A549 (cell line): ENCODE data around the gene ARIH2.

Experiments used
- BHLHE40 ChIP-seq: IDR thresholded peaks from 2 replicates; pipeline ENCODE4 v1.6.1; 2012; ENCODE audit warnings: low read depth, low read length, inconsistent platforms
- JUN ChIP-seq, 2 experiments: fragments of >200 bp; sonication (Bioruptor Twin); formaldehyde crosslinking; IDR thresholded peaks; 2 replicates in 1 of 2; 3 replicates in 1 of 2; pipeline ENCODE4 v1.6.1; 2016 to 2017
- POLR2A ChIP-seq: IDR thresholded peaks from 2 replicates; pipeline ENCODE4 v1.6.1; 2012; ENCODE audit warnings: mild to moderate bottlenecking, low read length
- RAD21 ChIP-seq, 2 experiments: fragments of >200 bp in 1 of 2; sonication (Bioruptor Twin) in 1 of 2; formaldehyde crosslinking in 1 of 2; IDR thresholded peaks in 1 of 2; conservative IDR thresholded peaks in 1 of 2; 2 replicates in 1 of 2; 3 replicates in 1 of 2; pipeline ENCODE4 v1.6.1; 2012 to 2018; ENCODE audit warnings: inconsistent platforms in 1 of 2
- RCOR1 ChIP-seq: fragments of 150-350 bp; IDR thresholded peaks from 2 replicates; pipeline ENCODE4 v1.6.1; 2014; ENCODE audit warnings: antibody characterized with exemption, low read length, low read depth
- SREBF2 ChIP-seq: fragments of 450-650 bp; IDR thresholded peaks from 2 replicates; pipeline ENCODE4 v1.6.1; 2014; ENCODE audit warnings: mild to moderate bottlenecking, moderate library complexity
- TF ChIP-seq, protein P1 (sequence below): fragments of >200 bp; sonication (Bioruptor Twin); formaldehyde crosslinking; IDR thresholded peaks from 3 replicates; pipeline ENCODE4 v1.5.1; 2016
- TF ChIP-seq, protein P2 (sequence below): fragments of 200-600 bp; sonication (generic); IDR thresholded peaks from 2 replicates; pipeline ENCODE4 v1.6.1; 2016; ENCODE audit warnings: antibody characterized with exemption, mild to moderate bottlenecking, moderate library complexity
- TF ChIP-seq, protein P3 (sequence below): IDR thresholded peaks from 2 replicates; pipeline ENCODE4 v1.6.1; 2012
- TF ChIP-seq, protein P4 (sequence below): fragments of 150-350 bp; IDR thresholded peaks from 2 replicates; pipeline ENCODE4 v1.6.1; 2014; ENCODE audit warnings: low read depth, mild to moderate bottlenecking, low read length

DNA sequence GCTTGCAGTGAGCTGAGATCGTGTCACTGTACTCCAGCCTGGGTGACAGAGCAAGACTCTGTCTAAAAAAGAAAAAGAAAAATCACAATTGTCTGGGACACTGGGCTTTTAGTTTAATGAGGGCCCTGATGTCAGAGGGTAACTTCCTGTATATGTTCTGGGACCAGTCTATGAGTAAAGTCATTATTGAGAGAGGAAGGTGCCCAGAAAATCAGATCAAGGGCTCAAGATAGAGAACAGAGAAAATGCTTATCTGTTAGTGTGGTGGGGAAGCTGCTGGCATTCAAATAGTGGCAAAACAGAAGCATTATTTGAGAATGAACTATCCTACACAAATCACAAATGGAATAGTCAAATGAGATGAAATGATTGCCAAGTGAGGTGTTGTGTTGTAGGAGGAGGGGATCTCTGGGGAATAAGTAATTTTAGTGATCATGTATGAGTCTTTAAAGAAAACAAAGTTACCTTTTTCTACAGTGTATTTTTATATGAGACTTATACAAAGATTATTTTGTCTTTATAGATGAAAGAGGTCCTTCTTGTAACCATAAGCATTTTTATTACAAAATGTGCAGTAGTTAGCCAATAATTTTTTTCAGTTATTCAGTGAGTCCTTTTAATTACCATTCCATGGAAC lies 13.4 kb downstream of the ARIH2 start:
- TF ChIP-seq, protein P1, sequence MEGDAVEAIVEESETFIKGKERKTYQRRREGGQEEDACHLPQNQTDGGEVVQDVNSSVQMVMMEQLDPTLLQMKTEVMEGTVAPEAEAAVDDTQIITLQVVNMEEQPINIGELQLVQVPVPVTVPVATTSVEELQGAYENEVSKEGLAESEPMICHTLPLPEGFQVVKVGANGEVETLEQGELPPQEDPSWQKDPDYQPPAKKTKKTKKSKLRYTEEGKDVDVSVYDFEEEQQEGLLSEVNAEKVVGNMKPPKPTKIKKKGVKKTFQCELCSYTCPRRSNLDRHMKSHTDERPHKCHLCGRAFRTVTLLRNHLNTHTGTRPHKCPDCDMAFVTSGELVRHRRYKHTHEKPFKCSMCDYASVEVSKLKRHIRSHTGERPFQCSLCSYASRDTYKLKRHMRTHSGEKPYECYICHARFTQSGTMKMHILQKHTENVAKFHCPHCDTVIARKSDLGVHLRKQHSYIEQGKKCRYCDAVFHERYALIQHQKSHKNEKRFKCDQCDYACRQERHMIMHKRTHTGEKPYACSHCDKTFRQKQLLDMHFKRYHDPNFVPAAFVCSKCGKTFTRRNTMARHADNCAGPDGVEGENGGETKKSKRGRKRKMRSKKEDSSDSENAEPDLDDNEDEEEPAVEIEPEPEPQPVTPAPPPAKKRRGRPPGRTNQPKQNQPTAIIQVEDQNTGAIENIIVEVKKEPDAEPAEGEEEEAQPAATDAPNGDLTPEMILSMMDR = no peak
- TF ChIP-seq, protein P2, sequence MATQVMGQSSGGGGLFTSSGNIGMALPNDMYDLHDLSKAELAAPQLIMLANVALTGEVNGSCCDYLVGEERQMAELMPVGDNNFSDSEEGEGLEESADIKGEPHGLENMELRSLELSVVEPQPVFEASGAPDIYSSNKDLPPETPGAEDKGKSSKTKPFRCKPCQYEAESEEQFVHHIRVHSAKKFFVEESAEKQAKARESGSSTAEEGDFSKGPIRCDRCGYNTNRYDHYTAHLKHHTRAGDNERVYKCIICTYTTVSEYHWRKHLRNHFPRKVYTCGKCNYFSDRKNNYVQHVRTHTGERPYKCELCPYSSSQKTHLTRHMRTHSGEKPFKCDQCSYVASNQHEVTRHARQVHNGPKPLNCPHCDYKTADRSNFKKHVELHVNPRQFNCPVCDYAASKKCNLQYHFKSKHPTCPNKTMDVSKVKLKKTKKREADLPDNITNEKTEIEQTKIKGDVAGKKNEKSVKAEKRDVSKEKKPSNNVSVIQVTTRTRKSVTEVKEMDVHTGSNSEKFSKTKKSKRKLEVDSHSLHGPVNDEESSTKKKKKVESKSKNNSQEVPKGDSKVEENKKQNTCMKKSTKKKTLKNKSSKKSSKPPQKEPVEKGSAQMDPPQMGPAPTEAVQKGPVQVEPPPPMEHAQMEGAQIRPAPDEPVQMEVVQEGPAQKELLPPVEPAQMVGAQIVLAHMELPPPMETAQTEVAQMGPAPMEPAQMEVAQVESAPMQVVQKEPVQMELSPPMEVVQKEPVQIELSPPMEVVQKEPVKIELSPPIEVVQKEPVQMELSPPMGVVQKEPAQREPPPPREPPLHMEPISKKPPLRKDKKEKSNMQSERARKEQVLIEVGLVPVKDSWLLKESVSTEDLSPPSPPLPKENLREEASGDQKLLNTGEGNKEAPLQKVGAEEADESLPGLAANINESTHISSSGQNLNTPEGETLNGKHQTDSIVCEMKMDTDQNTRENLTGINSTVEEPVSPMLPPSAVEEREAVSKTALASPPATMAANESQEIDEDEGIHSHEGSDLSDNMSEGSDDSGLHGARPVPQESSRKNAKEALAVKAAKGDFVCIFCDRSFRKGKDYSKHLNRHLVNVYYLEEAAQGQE = no peak
- TF ChIP-seq RAD21 (conservative IDR thresholded peaks at IDR 0.05 in 1 of 2, IDR thresholded peaks at IDR 0.05 in 1 of 2) (no peak), RCOR1 (no peak), SREBF2 (no peak), POLR2A (no peak), BHLHE40 (no peak), JUN (IDR thresholded peaks at IDR 0.05) (no peak)
- TF ChIP-seq, protein P3, sequence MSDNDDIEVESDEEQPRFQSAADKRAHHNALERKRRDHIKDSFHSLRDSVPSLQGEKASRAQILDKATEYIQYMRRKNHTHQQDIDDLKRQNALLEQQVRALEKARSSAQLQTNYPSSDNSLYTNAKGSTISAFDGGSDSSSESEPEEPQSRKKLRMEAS = no peak
- TF ChIP-seq, protein P4, sequence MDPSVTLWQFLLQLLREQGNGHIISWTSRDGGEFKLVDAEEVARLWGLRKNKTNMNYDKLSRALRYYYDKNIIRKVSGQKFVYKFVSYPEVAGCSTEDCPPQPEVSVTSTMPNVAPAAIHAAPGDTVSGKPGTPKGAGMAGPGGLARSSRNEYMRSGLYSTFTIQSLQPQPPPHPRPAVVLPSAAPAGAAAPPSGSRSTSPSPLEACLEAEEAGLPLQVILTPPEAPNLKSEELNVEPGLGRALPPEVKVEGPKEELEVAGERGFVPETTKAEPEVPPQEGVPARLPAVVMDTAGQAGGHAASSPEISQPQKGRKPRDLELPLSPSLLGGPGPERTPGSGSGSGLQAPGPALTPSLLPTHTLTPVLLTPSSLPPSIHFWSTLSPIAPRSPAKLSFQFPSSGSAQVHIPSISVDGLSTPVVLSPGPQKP = no peak
